ENCODE measurements around the gene EZR. TPM values are rescaled to one million over a fixed set of nuclear protein-coding genes. Genes with fewer than 3 reads are reported as not detected.

The EZR gene
- total RNA-seq, 1 experiment from 2014 or later: 375 TPM

- no peak overlapping the region for H3K9ac ChIP-seq (ENCODE audit: extremely low read depth, insufficient read length, low read length)
These were observed 10.7 kb downstream of the EZR start for GRCh38 chr6:158808442-158808833.

More at GRCh38 chr6:158808442-158808833, 10.7 kb downstream of the EZR start:
- Histone ChIP-seq H2BK5ac (ENCODE audit: insufficient read length, low read length) (no peak overlapping the region), H2BK15ac (ENCODE audit: low read depth, low read length) (no peak overlapping the region), H3K14ac (ENCODE audit: insufficient read depth, low read length) (no peak overlapping the region), H3T11ph (ENCODE audit: low read length) (no peak overlapping the region), H3K79me2 (ENCODE audit: insufficient read depth, low read length) (peaks cover 73% of the 10 kb centered on the region), H3K23me2 (ENCODE audit: insufficient read length, low read depth, low read length, poor library complexity, severe bottlenecking) (no peaks in the 10 kb centered on the region), H3K27me3 (ENCODE audit: insufficient read depth, low read length) (no peaks in the 10 kb centered on the region), H2BK20ac (ENCODE audit: low read depth, low read length, poor library complexity, severe bottlenecking) (no peak overlapping the region), H4K5ac (ENCODE audit: insufficient read length, low read depth, low read length) (no peak overlapping the region), H3K9me3 (ENCODE audit: control insufficient read depth, low read depth, low read length) (no peaks in the 10 kb centered on the region), H3K18ac (ENCODE audit: insufficient read length, low read depth, low read length) (no peak overlapping the region), H3K23ac (ENCODE audit: insufficient read length, low read depth, low read length) (no peak overlapping the region), H3K4me2 (ENCODE audit: insufficient read depth, insufficient read length, low read length) (no peak overlapping the region), H2AFZ (ENCODE audit: low read length) (no peak overlapping the region), H3K4me1 (ENCODE audit: insufficient read depth, low read length) (peaks cover 22% of the 10 kb centered on the region), H3K79me1 (ENCODE audit: insufficient read depth, low read depth, low read length, poor library complexity, severe bottlenecking) (no peaks in the 10 kb centered on the region), H4K8ac (replicated peaks; ENCODE audit: insufficient read length, low read depth, low read length) (no peak overlapping the region), H2AK5ac (ENCODE audit: insufficient read length, low read length) (no peak overlapping the region), H3K56ac (ENCODE audit: insufficient read length, low read depth, low read length) (no peak overlapping the region), H2BK120ac (ENCODE audit: low read depth, low read length, poor library complexity, severe bottlenecking) (no peak overlapping the region), H2BK12ac (ENCODE audit: insufficient read length, low read depth, low read length) (no peak overlapping the region), H4K20me1 (ENCODE audit: control insufficient read depth, insufficient read depth, insufficient read length) (no peaks in the 10 kb centered on the region), H3K4ac (ENCODE audit: low read depth, low read length) (no peak overlapping the region), H4K91ac (ENCODE audit: insufficient read length, low read depth, low read length) (no peak overlapping the region), H3K27ac (ENCODE audit: insufficient read length, low read depth, low read length) (no peak overlapping the region)
- TF ChIP-seq CTCF (conservative IDR thresholded peaks at IDR 0.05): no peak; the same call in 2 of the 3 replicates
- WGBS (ENCODE audit: extremely low coverage, insufficient read length, low lambda C conversion rate): no CpG with 5 or more reads among the region's 6 CpGs
- H3K9me3 Mint-ChIP-seq: no peaks in the 10 kb centered on the region
- H3K27me3 Mint-ChIP-seq (ENCODE audit: low read depth): no peaks in the 10 kb centered on the region
- peaks cover 93 to 95% of the 10 kb centered on the region in 2 experiments for H3K4me1 Mint-ChIP-seq
- H3K27ac Mint-ChIP-seq: peak overlapping the region in 2 of 3 experiments; percentile 8 to 11; a peak in 3 of 7 replicates
- no peak overlapping the region for H3K4me3 Mint-ChIP-seq
- peaks cover 12 to 83% (median 57%) of the 10 kb centered on the region in 3 experiments; a peak in 6 of 7 replicates for H3K36me3 Mint-ChIP-seq (ENCODE audit: insufficient read depth in 1 of 3, low read depth in 3 of 3)
- DNase-seq: no peak
